IPS-18c (cell line): Measurements from ENCODE around the gene SMKR1.
A peak's percentile ranks its signal among the peaks of the same experiment; 100 is the strongest.
"Not testable (repeated sequence)": the region's sequence is repeated elsewhere in the genome, so short reads cannot be mapped to it uniquely, and the experiment has no call there.

ENCODE experiments used
- H3K4me3 ChIP-seq: 2 replicates; pipeline ENCODE4 v1.7.0; 2013; ENCODE audit warnings: low read depth, mild to moderate bottlenecking, low read length, moderate library complexity; ENCODE audit not compliant: insufficient read depth
- H3K9me3 ChIP-seq: one replicate; pipeline ENCODE4 v1.6.1; 2013; ENCODE audit warnings: mild to moderate bottlenecking, low read length, moderate library complexity; ENCODE audit not compliant: control insufficient read depth, insufficient read depth

Gene SMKR1

DNA sequence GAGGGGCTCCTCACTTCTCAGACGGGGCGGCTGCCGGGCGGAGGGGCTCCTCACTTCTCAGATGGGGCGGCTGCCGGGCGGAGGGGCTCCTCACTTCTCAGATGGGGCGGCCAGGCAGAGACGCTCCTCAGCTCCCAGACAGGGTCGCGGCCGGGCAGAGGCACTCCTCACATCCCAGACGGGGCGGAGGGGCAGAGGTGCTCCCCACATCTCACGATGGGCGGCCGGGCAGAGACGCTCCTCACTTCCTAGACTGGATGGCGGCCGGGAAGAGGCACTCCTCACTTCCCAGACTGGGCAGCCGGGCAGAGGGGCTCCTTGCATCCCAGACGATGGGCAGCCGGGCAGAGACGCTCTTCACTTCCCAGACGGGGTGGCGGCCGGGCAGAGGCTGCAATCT, 25.9 kb upstream of the SMKR1 start:
- H3K9me3 ChIP-seq, H3K4me3 ChIP-seq: not testable (repeated sequence)

GRCh38 chr7:129479831-129480230, 22.5 kb upstream of the SMKR1 start:
- Histone ChIP-seq H3K4me3 (no peak overlapping the region), H3K9me3 (no peaks in the 10 kb centered on the region)

DNA sequence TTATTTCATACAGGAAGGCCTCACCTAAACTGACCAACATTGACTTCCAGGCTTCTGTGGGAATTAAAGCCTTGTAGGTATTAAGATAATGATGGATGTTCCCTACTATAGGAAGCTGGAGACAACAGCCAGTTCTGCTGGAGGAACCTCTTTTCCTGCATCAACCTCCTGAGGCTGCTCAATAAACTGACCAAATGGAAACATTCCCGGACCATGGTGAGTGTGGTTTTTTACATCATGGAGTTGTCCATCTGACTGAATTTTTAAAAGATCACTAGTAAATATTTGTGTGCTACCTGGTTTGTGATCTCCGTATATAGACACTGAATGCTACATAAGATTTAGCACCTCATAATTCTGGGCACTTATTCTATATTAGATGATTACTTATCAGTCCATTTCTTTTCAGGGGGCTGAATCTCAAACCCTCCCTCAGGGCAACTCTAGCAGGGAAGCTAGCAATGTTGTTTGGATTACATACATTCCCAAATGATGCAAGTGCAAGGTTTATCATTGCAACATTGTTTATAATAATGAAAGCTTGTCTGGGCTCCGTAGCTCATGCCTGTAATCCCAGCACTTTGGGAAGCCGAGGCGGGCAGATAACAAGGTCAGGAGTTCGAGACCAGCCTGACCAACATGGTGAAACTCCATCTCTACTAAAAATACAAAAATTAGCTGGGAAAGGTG, 21.5 kb upstream of the SMKR1 start:
- no peak overlapping the region for H3K4me3 ChIP-seq
- no peaks in the 10 kb centered on the region for H3K9me3 ChIP-seq

- H3K9me3 ChIP-seq, H3K4me3 ChIP-seq: not testable (repeated sequence)
Observed at GRCh38 chr7:129481376-129481775, 21.0 kb upstream of the SMKR1 start.

GRCh38 chr7:129482781-129483180, 19.6 kb upstream of the SMKR1 start:
- Histone ChIP-seq H3K4me3 (no peak overlapping the region), H3K9me3 (no peaks in the 10 kb centered on the region)

DNA sequence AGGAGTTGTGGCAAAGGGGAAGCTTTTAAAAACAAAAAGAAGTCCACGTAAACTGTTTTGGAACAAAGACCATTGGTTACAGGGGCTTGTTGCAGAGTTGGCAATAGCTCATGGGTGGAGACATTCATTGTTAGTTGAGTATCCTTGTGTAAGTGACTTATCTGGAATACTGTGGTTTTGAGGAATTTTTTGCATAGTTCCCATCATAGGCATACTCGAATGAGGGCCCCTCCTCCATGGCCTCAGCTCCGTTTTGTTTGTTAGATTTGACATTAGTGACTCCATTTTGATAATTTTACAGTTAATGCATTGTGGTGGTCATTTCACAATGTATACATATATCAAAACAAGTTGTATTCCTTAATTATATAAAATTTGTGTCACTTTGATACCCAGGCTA, 12.8 kb upstream of the SMKR1 start:
- H3K4me3 ChIP-seq: no peak overlapping the region

DNA sequence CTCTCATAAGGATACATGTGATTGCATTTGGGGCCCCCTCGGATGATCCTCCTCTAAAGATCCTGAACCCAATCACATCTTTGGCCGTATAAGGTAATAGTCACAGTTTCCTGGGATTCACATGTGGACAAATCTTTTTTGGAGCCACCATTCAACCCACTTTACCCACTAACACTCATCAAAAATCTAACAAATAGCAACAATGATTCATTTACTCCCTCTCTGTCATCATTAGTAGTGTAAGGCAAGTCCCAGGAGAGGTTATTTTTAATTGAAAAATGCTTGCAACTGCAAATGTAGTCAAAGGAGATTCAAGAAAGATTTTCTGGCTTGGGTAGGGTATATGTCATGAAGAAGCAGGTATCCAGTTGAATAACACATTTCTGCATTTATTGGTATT, 9.9 kb upstream of the SMKR1 start:
- Histone ChIP-seq H3K4me3 (no peak overlapping the region), H3K9me3 (no peaks in the 10 kb centered on the region)

More for the DNA sequence above, 12.8 kb upstream of the SMKR1 start:
- H3K9me3 ChIP-seq: no peaks in the 10 kb centered on the region

- Histone ChIP-seq H3K4me3 (no peak overlapping the region), H3K9me3 (no peaks in the 10 kb centered on the region)
Observed at GRCh38 chr7:129493555-129493954, 8.8 kb upstream of the SMKR1 start.

- Histone ChIP-seq H3K9me3 (no peaks in the 10 kb centered on the region), H3K4me3 (no peak overlapping the region)
Observed at GRCh38 chr7:129494041-129494440, 8.3 kb upstream of the SMKR1 start.

DNA sequence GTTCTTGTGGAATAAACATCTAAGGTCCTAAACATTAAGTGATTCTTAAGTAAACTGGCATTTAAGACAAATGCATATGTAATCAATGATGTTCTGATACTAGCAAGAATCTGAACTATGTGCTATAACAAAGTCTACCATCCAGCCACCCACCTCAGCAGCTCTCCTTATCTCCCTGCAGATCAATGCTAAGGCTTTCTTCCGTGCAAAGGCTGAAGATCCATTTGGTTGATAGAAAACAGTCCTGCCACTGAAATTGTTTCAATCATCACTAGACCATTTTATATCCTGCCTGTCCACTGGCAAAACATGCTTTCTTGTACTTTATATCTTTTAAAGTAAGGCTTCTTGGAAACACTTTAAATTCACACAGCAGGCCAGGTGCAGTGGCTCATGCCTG, 6.3 kb upstream of the SMKR1 start:
- H3K4me3 ChIP-seq: no peak overlapping the region
- H3K9me3 ChIP-seq: no peaks in the 10 kb centered on the region

DNA sequence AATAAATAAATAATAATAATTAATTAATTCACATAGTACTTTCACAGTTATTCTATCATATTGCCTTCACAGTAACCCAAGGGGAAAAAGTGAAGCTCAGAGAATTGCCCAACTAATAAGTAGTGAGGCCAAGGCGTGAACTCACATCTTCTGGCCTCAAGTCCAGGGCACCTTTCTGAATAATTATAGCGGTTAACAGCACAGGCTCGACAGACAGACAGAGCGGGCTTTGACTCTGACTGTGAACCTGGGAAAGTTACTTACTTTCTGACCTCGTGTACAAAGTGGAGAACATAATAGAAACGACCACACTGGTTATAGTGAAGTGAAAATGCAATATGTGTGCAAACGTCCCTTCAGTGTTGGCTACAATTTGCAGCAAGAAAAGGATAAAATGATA, 5.7 kb upstream of the SMKR1 start:
- Histone ChIP-seq H3K9me3 (no peaks in the 10 kb centered on the region), H3K4me3 (no peak overlapping the region)

GRCh38 chr7:129497156-129497555, 5.2 kb upstream of the SMKR1 start:
- no peak overlapping the region for H3K4me3 ChIP-seq
- no peaks in the 10 kb centered on the region for H3K9me3 ChIP-seq

- Histone ChIP-seq H3K9me3 (no peaks in the 10 kb centered on the region), H3K4me3 (no peak overlapping the region)
Observed at GRCh38 chr7:129498021-129498420, 4.3 kb upstream of the SMKR1 start.

GRCh38 chr7:129499999-129500398, 2.3 kb upstream of the SMKR1 start:
- Histone ChIP-seq H3K4me3 (no peak overlapping the region), H3K9me3 (no peaks in the 10 kb centered on the region)

GRCh38 chr7:129502708-129503685, 666 bp downstream of the SMKR1 start:
- Histone ChIP-seq H3K9me3 (no peaks in the 10 kb centered on the region), H3K4me3 (peak overlapping the region; percentile 68)

- Histone ChIP-seq H3K9me3 (no peaks in the 10 kb centered on the region), H3K4me3 (no peak overlapping the region)
Observed at GRCh38 chr7:129503725-129504124, 1.4 kb downstream of the SMKR1 start.

DNA sequence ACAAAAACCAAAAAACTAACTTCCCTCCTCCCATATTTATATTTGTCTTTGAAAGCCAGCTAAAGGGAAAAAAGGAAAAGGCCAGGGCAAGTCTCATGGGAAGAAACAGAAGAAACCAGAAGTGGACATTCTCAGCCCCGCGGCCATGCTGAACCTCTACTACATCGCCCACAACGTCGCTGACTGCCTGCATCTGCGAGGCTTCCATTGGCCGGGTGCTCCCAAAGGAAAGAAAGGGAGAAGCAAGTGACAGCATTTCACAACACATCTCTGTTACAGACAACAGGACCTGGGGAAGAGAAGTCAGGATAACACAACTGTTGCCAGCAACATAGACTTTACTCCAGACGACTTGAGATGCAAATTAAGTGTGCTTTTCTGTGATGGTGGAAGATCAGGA, 9.9 kb downstream of the SMKR1 start:
- Histone ChIP-seq H3K4me3 (no peak overlapping the region), H3K9me3 (no peaks in the 10 kb centered on the region)

DNA sequence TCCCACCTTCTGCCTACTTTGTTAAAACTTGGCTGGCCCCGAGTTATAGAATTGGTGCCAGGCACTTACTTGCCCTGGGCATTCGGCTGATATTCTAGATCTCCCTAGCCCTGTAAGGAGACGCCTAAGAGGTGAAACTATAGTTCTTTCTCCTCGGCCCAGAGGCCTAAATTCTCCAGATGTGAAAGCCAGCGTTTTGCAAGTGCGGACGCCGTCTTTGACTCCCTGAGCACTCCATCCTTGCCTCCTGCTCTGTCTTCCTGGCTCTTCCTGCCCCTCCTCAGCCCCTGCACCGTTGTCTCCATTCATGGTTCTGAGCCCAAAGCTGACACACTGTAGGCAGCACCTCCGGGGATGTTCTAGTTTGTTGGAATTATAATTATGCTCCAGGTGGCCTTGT, 11.2 kb downstream of the SMKR1 start:
- no peak overlapping the region for H3K4me3 ChIP-seq
- H3K9me3 ChIP-seq: no peaks in the 10 kb centered on the region
